Epithelial cell of esophagus (primary cell): ENCODE data around the gene CORO1C.

Experiments
- DNase-seq: peaks from one replicate; pipeline ENCODE4 v3.0.0; 2010; ENCODE audit warnings: low read depth
- H3K4me3 ChIP-seq: 2 replicates; pipeline ENCODE4 v1.5.1; 2011; ENCODE audit warnings: mild to moderate bottlenecking, low read length, control low read depth
- TF ChIP-seq, protein P1 (sequence below): IDR thresholded peaks from 2 replicates; pipeline ENCODE4 v1.5.1; 2011; ENCODE audit warnings: low read depth, mild to moderate bottlenecking, low read length, control low read depth, inconsistent platforms; ENCODE audit not compliant: insufficient read depth; ENCODE audit errors: missing control alignments

The CORO1C gene

DNA sequence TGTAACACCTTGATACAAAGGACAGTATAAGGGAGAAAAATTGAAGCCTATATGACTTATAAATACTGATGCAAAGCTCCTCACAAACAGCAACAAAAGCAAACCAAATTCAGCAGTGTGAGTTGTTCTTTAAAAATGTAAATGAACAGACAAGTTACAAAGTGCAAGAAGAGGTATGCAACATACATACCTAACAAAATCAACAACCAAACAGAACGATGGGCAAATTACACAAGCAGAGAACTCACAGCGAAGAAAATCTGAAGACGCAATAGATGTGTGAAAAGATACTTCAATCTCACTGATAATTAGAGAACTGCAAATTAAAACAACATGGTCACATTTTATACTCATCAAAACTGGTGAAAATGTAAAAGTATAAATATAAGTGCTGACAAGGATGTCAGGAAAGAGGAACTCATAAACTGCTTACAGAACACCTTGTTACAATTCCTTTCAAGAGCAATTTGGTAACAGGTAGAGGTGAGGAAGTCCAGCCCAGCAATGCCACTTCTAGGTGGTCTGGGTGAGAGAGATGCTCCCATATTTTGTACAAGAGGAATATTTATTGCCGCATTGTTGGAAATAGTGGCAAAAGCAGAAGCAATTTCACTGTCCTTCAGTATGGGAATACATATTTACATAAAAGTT is 47.3 kb downstream of the CORO1C start:
- TF ChIP-seq, protein P1, sequence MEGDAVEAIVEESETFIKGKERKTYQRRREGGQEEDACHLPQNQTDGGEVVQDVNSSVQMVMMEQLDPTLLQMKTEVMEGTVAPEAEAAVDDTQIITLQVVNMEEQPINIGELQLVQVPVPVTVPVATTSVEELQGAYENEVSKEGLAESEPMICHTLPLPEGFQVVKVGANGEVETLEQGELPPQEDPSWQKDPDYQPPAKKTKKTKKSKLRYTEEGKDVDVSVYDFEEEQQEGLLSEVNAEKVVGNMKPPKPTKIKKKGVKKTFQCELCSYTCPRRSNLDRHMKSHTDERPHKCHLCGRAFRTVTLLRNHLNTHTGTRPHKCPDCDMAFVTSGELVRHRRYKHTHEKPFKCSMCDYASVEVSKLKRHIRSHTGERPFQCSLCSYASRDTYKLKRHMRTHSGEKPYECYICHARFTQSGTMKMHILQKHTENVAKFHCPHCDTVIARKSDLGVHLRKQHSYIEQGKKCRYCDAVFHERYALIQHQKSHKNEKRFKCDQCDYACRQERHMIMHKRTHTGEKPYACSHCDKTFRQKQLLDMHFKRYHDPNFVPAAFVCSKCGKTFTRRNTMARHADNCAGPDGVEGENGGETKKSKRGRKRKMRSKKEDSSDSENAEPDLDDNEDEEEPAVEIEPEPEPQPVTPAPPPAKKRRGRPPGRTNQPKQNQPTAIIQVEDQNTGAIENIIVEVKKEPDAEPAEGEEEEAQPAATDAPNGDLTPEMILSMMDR, result no peak
- DNase-seq, result no peak
- no peak overlapping the region for H3K4me3 ChIP-seq

GRCh38 chr12:108681317-108681716 is 50.0 kb downstream of the CORO1C start:
- no peak overlapping the region for H3K4me3 ChIP-seq
- no peak for DNase-seq
- TF ChIP-seq, protein P1, result no peak

DNA sequence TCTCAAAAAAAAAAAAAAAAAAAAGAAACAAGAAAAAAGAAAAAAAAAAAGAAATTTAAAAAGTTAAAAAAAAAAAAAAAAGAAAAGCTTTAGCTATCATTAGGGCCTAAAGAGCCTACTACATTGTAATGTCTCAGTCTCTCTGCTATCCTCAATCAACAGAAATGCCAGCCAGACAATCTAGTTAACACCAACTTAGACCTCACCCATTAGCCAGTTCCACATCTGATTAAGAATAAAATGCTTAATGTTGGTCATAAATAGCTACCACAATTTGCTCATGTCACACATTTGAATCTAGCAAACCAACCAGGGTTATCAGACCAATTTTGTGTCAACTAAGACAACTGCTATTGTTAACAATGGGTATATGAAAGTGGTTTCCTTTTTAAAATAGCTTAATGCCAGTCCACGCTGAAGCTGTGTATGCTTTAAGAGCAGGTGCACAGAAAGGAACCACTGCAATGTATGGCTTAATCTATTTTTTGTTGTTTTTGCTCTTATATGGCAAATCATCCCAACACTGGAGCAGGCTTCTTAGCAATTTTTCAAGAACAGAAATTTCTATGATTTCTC is 52.1 kb downstream of the CORO1C start:
- TF ChIP-seq, protein P1, result no peak
- no peak for DNase-seq
- no peak overlapping the region for H3K4me3 ChIP-seq

GRCh38 chr12:108678104-108678730 is 53.1 kb downstream of the CORO1C start:
- no peak for DNase-seq
- TF ChIP-seq, protein P1, result no peak
- H3K4me3 ChIP-seq, result no peak overlapping the region

GRCh38 chr12:108677381-108677780 is 53.9 kb downstream of the CORO1C start:
- H3K4me3 ChIP-seq, result no peak overlapping the region
- TF ChIP-seq, protein P1, result no peak
- no peak for DNase-seq

DNA sequence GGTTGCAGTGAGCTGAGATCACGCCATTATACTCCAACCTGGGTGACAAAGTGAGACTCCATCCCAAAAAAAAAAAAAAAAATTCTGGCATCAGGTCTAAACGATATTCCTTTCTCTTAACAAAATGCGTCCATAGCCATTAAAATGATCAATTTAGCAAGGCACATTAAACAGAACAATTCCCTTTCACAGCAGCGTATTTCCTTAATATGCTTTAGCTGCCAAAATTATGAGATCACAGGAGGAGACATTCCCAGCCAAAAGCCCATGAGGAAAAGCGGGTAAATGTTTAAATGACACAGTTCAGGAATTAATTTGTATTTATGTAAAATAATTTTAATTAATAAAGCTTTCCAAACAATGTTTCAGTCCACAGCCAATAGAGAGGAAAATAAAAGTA is 54.6 kb downstream of the CORO1C start:
- DNase-seq, result no peak
- no peak overlapping the region for H3K4me3 ChIP-seq
- TF ChIP-seq, protein P1, result no peak

DNA sequence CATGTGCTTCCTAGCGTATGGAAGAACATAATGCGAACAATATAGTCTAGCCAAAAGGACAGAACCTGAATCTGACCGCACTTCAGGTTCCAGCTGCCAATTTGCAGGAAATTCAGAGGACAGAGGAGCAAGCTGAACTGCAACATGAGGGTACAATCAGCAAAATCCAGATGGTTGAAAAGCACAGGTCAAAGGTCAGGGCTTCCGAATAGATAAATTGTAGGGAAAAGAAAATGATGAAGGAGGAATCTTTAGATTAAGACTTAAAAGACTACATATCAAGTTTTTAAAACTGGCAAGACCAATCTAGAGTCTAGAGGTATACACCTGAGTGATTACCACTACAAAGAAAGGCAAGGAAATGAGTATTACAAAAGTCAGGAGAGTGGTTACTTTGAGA is 55.5 kb downstream of the CORO1C start:
- TF ChIP-seq, protein P1, result no peak
- H3K4me3 ChIP-seq, result no peak overlapping the region
- DNase-seq, result no peak
